AG04450 (cell line): Measurements from ENCODE around the gene ZNF226. TPM values are rescaled to one million over a fixed set of nuclear protein-coding genes. Genes with fewer than 3 reads are reported as not detected.
"Not testable (repeated sequence)": the region's sequence is repeated elsewhere in the genome, so short reads cannot be mapped to it uniquely, and the experiment has no call there.

Experiments
- CTCF ChIA-PET: fragments of 300-600, 350-600 bp; formaldehyde crosslinking; extraction: SDS; loops from one replicate; lab custom pipeline; 2022; ENCODE audit warnings: antibody characterized with exemption, inconsistent platforms; lab: Charles Lee
- POLR2A ChIA-PET: fragments of 350-600 bp; formaldehyde crosslinking; extraction: SDS; loops from one replicate; lab custom pipeline; 2021; ENCODE audit warnings: antibody characterized with exemption, inconsistent platforms; lab: Yijun Ruan, JAX
- DNase-seq: peaks from one replicate; pipeline ENCODE4 v3.0.0-alpha.2; 2011; ENCODE audit warnings: low read depth, low spot score
- H3K27ac ChIP-seq: one replicate; pipeline ENCODE4 v1.5.1; 2012; ENCODE audit warnings: low read depth, low read length, control low read depth
- H3K27me3 ChIP-seq: one replicate; pipeline ENCODE4 v1.6.0; 2012; ENCODE audit warnings: low read length; ENCODE audit not compliant: control insufficient read depth, insufficient read depth
- H3K4me3 ChIP-seq: 2 replicates; pipeline ENCODE4 v1.5.1; 2011; ENCODE audit warnings: mild to moderate bottlenecking, low read depth, low read length, control low read depth
- H3K9me3 ChIP-seq: 2 replicates; pipeline ENCODE4 v1.5.1; 2012; ENCODE audit warnings: low read length; ENCODE audit not compliant: control insufficient read depth, insufficient read depth
- CTCF ChIP-seq: IDR thresholded peaks from 2 replicates; pipeline ENCODE4 v1.5.1; 2011; ENCODE audit warnings: low read depth, low read length, control low read depth, inconsistent platforms
- polyA minus RNA-seq: library from RNA; depleted of rRNA, polyadenylated mRNA; stranded (reverse); fragments of >200 nt; gene quantifications from 2 replicates; pipeline ENCODE4 v1.2.3, GENCODE V29; 2011; rRNA and poly(A)+ RNA removed
- polyA plus RNA-seq: library from polyadenylated mRNA; depleted of rRNA; stranded (reverse); fragments of >200 nt; gene quantifications from 2 replicates; pipeline ENCODE4 v1.2.3, GENCODE V29; 2011; rRNA removed

Gene ZNF226
- polyA plus RNA-seq: 30.5 and 36.1 TPM in 2 replicates
- 13.2 and 16.4 TPM in 2 replicates for polyA minus RNA-seq

DNA sequence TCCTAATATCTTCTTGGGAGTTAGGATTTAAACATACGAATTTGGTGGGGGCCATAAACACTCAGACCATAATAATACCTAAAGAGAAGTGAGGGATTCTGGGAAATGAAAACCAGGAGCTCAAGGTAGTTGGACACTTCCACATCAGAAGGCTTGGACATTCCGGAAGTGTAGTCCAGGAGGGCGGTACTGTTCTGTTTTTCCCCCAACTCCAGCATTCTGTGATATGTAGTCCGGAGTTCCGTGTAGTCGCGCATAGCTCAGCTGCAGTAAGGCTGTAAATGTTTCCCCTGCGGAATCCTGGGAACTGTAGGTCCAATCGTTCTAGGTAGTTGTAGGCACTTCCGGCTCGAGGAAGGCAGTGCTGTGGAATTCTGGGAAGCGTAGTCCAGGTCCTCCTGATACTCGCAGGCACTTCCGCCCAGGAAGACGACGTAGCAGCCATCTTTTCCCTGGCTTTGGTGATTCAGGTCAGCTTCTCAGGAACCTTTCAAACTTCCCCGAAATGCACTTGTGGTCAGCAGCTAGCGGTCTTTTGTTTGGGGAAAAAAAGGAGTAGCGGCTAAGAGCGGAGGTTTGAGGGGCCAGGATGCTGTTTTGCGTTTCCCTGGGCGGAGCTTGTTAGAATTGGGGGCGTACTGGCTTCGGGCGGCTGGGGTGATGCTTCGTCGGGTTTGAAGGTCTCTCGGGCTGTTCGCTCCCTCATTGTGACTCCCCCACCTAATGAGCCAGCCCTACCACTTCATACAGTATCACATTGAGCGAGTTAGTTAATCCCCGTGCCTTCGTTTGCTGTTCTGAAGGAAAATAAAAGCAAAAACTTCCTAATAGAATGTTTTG, at the start of gene ZNF226:
Gene ZNF226 (plus strand): TSS at position 428 of the 840 bp plus-strand sequence. CDS start 4,981 bp downstream, outside the sequence.
- no peak for TF ChIP-seq CTCF
- H3K4me3 ChIP-seq: peak within 1 kb of the TSS; percentile 77
- H3K9me3 ChIP-seq: no peaks in the 10 kb centered on the region; the same call in 1 of the 2 replicates
- ChIA-PET CTCF (interaction anchor here (0.7 kb wide), 1 partner anchor 12 kb away, joined by 3 read pairs; no protein-coding TSS in a partner anchor), POLR2A (interaction anchor here (0.7 to 2.0 kb wide), 6 partner anchors 23 to 355 kb away, joined by 3 to 14 read pairs (median 4); partner anchors contain the start of genes ZNF224, ZNF225 and ZNF227)
- DNase-seq: peak; percentile 97
- peak within 1 kb of the TSS; percentile 92 for H3K27ac ChIP-seq
- H3K27me3 ChIP-seq: no peaks in the 10 kb centered on the region

- H3K9me3 ChIP-seq, POLR2A ChIA-PET, H3K27ac ChIP-seq, CTCF ChIA-PET, H3K4me3 ChIP-seq, H3K27me3 ChIP-seq, DNase-seq: not testable (repeated sequence)
Measured at GRCh38 chr19:44121162-44121561, 43.7 kb upstream of the ZNF226 start.

- Histone ChIP-seq H3K27ac (no peak overlapping the region), H3K27me3 (no peaks in the 10 kb centered on the region), H3K4me3 (no peak overlapping the region), H3K9me3 (peaks cover 6% of the 10 kb centered on the region)
- ChIA-PET CTCF (no interaction called here), POLR2A (no interaction called here)
- no peak for DNase-seq
- no peak for TF ChIP-seq CTCF
Measured at GRCh38 chr19:44131955-44132354, 32.9 kb upstream of the ZNF226 start.

- no peak for TF ChIP-seq CTCF
- Histone ChIP-seq H3K4me3 (peak within 1 kb of the TSS; percentile 89), H3K9me3 (no peaks in the 10 kb centered on the region), H3K27me3 (no peaks in the 10 kb centered on the region), H3K27ac (peak within 1 kb of the TSS; percentile 70)
- CTCF ChIA-PET: no interaction called here
- POLR2A ChIA-PET: interaction anchor here (1.0 kb wide), 1 partner anchor 24 kb away, joined by 3 read pairs; the partner anchor contains the start of gene ZNF226
- peak; percentile 67 for DNase-seq
Measured at GRCh38 chr19:44141191-44142058, 23.5 kb upstream of the ZNF226 start, which contains the start of gene ZNF234. Gene ZNF234 (plus strand): TSS chr19:44141554. CDS start chr19:44144633, 3,079 bp downstream.

DNA sequence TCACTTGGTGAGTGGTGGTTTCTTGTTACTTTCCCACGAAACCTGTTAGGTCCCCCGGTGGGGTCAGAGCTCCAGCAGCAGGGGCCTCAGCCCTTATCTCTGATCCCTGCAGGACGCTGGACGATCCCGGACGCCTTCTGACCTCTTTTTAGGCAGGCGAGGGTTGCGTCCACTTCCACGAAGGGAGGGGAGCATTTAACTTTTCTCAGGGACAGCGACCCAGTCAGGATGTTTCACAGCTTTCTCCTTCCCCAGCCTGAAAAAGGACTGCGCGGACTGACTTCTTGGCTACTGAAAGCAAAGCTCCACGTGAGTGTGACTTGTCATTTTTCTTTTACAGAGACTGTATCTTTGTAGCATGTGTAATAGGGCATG, 22.9 kb upstream of the ZNF226 start:
- DNase-seq: no peak
- Histone ChIP-seq H3K27ac (no peak overlapping the region), H3K9me3 (no peaks in the 10 kb centered on the region), H3K27me3 (no peaks in the 10 kb centered on the region), H3K4me3 (peak overlapping the region; percentile 89)
- ChIA-PET CTCF (no interaction called here), POLR2A (interaction anchor here (1.0 kb wide), 1 partner anchor 23 kb away, joined by 3 read pairs; the partner anchor contains the start of gene ZNF226)
- TF ChIP-seq CTCF: no peak
